ENCODE results near the gene TRIM41.

DNA sequence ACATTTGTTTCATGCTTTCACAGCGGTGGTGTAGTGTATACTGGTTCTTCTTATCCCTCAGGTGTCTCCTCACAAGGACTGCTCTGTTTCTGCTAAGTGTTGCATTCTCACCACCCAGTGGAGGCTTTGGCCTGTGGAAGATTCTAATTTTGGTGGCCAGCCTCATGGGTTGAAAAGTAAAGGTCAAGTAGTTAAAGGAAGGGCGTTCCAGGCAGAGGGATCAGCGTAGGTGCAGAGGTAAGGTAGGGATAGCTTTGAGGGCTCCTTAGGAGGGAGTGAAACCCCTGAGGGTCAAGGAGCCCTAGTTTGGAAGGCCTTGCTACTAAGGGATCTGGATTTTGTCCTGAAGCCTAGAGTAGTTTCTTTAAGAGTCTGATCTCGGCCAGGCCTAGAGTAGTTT, 25.2 kb downstream of the TRIM41 start:
- TF ChIP-seq, protein P1, sequence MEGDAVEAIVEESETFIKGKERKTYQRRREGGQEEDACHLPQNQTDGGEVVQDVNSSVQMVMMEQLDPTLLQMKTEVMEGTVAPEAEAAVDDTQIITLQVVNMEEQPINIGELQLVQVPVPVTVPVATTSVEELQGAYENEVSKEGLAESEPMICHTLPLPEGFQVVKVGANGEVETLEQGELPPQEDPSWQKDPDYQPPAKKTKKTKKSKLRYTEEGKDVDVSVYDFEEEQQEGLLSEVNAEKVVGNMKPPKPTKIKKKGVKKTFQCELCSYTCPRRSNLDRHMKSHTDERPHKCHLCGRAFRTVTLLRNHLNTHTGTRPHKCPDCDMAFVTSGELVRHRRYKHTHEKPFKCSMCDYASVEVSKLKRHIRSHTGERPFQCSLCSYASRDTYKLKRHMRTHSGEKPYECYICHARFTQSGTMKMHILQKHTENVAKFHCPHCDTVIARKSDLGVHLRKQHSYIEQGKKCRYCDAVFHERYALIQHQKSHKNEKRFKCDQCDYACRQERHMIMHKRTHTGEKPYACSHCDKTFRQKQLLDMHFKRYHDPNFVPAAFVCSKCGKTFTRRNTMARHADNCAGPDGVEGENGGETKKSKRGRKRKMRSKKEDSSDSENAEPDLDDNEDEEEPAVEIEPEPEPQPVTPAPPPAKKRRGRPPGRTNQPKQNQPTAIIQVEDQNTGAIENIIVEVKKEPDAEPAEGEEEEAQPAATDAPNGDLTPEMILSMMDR (IDR thresholded peaks at IDR 0.05): no peak
- no peak for TF ChIP-seq POLR2A (IDR thresholded peaks at IDR 0.05)

All from adrenal gland (tissue), 5 donors.